ENCODE measurements around the gene MORN4.

Gene MORN4

DNA sequence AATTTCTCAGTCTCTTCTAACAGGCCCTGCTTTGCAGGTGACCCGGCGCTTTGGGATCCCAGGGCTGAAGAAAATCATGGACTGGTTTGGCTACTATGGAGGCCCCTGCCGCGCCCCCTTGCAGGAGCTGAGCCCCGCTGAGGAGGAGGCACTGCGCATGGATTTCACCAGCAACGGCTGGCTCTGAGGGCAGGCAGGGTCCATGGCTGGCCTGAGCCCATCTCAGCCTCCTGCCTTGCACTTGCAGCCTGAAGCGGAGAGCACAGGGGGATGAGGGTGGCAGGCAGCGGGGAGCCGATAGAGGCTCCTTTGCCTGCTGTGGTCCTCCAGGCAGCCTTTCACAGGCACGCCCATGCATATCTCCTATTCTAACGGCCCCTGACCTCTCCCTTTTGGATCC is 21.8 kb downstream of the MORN4 start:
- no peaks in the 10 kb centered on the region for H3K4me1 ChIP-seq (ENCODE audit: control insufficient read depth in 1 of 2, insufficient read depth in 1 of 2, low read depth in 1 of 2, low read length in 1 of 2)
- TF ChIP-seq, protein P1, sequence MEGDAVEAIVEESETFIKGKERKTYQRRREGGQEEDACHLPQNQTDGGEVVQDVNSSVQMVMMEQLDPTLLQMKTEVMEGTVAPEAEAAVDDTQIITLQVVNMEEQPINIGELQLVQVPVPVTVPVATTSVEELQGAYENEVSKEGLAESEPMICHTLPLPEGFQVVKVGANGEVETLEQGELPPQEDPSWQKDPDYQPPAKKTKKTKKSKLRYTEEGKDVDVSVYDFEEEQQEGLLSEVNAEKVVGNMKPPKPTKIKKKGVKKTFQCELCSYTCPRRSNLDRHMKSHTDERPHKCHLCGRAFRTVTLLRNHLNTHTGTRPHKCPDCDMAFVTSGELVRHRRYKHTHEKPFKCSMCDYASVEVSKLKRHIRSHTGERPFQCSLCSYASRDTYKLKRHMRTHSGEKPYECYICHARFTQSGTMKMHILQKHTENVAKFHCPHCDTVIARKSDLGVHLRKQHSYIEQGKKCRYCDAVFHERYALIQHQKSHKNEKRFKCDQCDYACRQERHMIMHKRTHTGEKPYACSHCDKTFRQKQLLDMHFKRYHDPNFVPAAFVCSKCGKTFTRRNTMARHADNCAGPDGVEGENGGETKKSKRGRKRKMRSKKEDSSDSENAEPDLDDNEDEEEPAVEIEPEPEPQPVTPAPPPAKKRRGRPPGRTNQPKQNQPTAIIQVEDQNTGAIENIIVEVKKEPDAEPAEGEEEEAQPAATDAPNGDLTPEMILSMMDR (IDR thresholded peaks at IDR 0.05) = no peak
- H3K36me3 ChIP-seq = no peaks in the 10 kb centered on the region
- H3K27me3 ChIP-seq = no peaks in the 10 kb centered on the region
- H3K27ac ChIP-seq = no peak overlapping the region
- H3K4me3 ChIP-seq (ENCODE audit: low read depth in 1 of 2, low read length in 1 of 2) = no peak overlapping the region
- H3K9me3 ChIP-seq = no peaks in the 10 kb centered on the region

DNA sequence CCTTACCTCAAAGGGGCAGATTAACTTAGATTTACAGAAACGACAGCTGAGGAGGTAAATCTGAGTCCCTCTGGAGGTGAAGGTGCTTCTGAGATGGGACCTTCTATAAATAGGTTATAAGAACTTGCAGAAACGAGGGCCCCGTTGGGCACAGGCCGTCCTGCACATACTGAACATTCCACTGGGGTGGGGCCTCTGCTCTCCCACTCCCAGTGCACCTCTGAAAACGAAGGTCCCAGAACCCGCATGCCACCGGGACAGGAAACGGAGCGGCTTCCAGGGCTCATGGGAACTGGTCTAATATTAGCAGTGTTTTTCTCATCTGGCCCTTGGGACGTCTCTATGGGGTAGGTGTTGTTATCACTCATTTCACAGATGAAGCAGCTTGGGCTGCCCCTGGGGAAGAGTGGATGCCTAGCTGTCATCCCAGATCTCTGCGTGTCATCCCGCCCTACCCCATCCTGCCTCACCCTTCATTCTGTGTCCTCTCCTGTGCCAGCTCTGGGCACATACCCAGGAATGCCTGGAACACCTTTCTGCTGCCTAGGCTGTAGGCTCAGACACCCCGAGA is 24.2 kb downstream of the MORN4 start:
- TF ChIP-seq, protein P1 (IDR thresholded peaks at IDR 0.05) = no peak
- Histone ChIP-seq H3K36me3 (no peaks in the 10 kb centered on the region), H3K4me3 (ENCODE audit: low read depth in 1 of 2, low read length in 1 of 2) (no peak overlapping the region), H3K9me3 (no peaks in the 10 kb centered on the region), H3K27ac (no peak overlapping the region), H3K27me3 (no peaks in the 10 kb centered on the region), H3K4me1 (ENCODE audit: control insufficient read depth in 1 of 2, insufficient read depth in 1 of 2, low read depth in 1 of 2, low read length in 1 of 2) (no peaks in the 10 kb centered on the region)

GRCh38 chr10:97607095-97607636 is 26.1 kb downstream of the MORN4 start:
- TF ChIP-seq, protein P1 (IDR thresholded peaks at IDR 0.05) = no peak
- H3K27me3 ChIP-seq = no peaks in the 10 kb centered on the region
- no peaks in the 10 kb centered on the region for H3K4me1 ChIP-seq (ENCODE audit: control insufficient read depth in 1 of 2, insufficient read depth in 1 of 2, low read depth in 1 of 2, low read length in 1 of 2)
- no peaks in the 10 kb centered on the region for H3K9me3 ChIP-seq
- H3K27ac ChIP-seq = no peak overlapping the region
- no peaks in the 10 kb centered on the region for H3K36me3 ChIP-seq
- H3K4me3 ChIP-seq (ENCODE audit: low read depth in 1 of 2, low read length in 1 of 2) = no peak overlapping the region

DNA sequence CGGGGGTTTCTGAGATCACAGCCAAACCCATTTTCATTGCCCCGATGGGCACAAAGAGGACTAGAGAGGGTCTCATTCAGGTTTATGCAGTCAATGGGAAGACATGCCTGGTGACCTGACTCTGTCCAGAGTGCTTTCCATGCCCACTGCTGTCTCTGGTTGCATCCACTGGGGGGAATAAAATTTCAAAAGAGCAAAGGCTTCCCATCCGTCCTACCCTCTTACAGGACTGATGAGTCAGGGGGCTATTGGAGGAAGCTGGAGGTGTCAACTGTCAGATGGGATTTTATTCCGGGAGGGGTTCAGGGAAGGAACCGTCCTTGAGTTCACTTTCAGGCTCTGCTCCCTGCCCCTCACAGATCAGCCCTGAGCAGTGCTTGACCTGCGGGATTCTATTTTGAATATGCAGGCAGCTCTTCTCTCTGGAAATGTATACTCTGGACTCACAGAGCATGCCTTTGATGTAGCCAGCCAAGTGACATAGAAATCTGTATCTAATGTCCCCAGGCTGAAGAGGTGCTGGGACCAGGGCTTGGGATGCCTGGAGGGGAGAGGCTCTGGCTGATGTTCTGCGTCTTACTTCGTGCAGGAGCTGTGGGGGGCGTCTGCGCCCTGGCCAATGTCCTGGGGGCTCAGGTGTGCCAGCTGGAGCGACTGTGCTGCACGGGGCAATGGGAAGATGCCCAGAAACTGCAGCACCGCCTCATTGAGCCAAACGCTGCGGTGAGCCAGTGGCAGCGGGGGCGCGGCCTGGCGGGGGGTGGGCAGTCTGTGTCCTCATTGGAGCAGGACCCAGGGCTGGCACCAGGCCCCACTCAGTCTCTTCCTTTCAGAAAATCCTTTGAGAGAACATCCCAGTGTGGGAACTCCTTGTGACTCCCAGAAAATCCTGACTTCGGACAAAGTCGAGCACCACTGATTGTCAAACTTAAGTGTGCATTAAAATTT is 31.8 kb downstream of the MORN4 start:
- no peak overlapping the region for H3K27ac ChIP-seq
- peaks cover 5 to 9% of the 10 kb centered on the region in 2 experiments for H3K4me1 ChIP-seq (ENCODE audit: control insufficient read depth in 1 of 2, insufficient read depth in 1 of 2, low read depth in 1 of 2, low read length in 1 of 2)
- H3K4me3 ChIP-seq (ENCODE audit: low read depth in 1 of 2, low read length in 1 of 2) = no peak overlapping the region
- no peaks in the 10 kb centered on the region for H3K9me3 ChIP-seq
- H3K36me3 ChIP-seq = no peaks in the 10 kb centered on the region
- H3K27me3 ChIP-seq = no peaks in the 10 kb centered on the region
- TF ChIP-seq, protein P1 (IDR thresholded peaks at IDR 0.05) = no peak

DNA sequence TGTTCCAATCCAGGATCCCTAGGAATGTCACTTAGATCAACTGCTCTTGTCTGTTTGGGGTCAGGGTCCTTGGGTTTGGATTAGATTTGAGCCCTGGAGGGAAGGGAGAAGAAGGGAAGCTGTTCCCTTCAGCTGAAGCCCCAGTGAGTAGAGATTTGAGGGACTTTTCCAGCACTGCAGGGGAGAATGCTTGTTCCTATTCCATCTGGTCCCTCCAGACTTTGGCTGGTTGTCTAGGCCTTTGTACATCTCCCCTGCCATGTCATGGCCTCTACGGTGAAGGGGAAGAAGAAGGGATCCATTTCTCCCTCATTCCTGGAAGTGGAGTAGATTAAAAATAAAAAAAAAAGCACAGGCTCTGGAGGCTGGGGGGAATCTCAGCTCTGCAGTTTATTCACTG is 32.7 kb downstream of the MORN4 start:
- Histone ChIP-seq H3K4me3 (ENCODE audit: low read depth in 1 of 2, low read length in 1 of 2) (no peak overlapping the region), H3K27me3 (no peaks in the 10 kb centered on the region), H3K27ac (no peak overlapping the region), H3K9me3 (no peaks in the 10 kb centered on the region), H3K36me3 (no peaks in the 10 kb centered on the region), H3K4me1 (ENCODE audit: control insufficient read depth in 1 of 2, insufficient read depth in 1 of 2, low read depth in 1 of 2, low read length in 1 of 2) (peaks cover 5 to 9% of the 10 kb centered on the region in 2 experiments)
- TF ChIP-seq, protein P1 (IDR thresholded peaks at IDR 0.05) = no peak
